DOHH2 (cell line): Measurements from ENCODE around the gene CMTM3.

ENCODE experiments used
- H3F3A ChIP-seq: fragments of 200-600 bp; sonication (generic), shearing (Covaris generic); 2 replicates; pipeline ENCODE4 v1.6.0; 2016; ENCODE audit warnings: antibody characterized with exemption, mild to moderate bottlenecking; ENCODE audit not compliant: control insufficient read depth, insufficient read depth
- H3K27ac ChIP-seq: fragments of 200-600 bp; sonication (generic); 2 replicates; pipeline ENCODE4 v1.5.1; 2014; ENCODE audit warnings: low read depth, mild to moderate bottlenecking, low read length, moderate library complexity
- H3K27me3 ChIP-seq: fragments of 200-600 bp; sonication (generic); 2 replicates; pipeline ENCODE4 v1.6.1; 2014; ENCODE audit warnings: mild to moderate bottlenecking, low read length, mixed read lengths; ENCODE audit not compliant: control insufficient read depth
- H3K36me3 ChIP-seq: fragments of 200-600 bp; sonication (generic); 2 replicates; pipeline ENCODE4 v1.6.1; 2014; ENCODE audit warnings: mild to moderate bottlenecking, low read length, moderate library complexity, mixed read lengths; ENCODE audit not compliant: control insufficient read depth
- H3K4me1 ChIP-seq: fragments of 200-600 bp; sonication (generic); 2 replicates; pipeline ENCODE4 v1.6.1; 2014; ENCODE audit warnings: mild to moderate bottlenecking, low read length, mixed read lengths; ENCODE audit not compliant: control insufficient read depth
- H3K4me2 ChIP-seq: fragments of 200-600 bp; sonication (generic); 2 replicates; pipeline ENCODE4 v1.6.0; 2014; ENCODE audit warnings: mild to moderate bottlenecking, low read length, moderate library complexity
- H3K4me3 ChIP-seq: fragments of 200-600 bp; sonication (generic); 2 replicates; pipeline ENCODE4 v1.5.1; 2014; ENCODE audit warnings: mild to moderate bottlenecking, low read length, mixed read lengths
- H3K79me2 ChIP-seq: fragments of 200-600 bp; sonication (generic); 2 replicates; pipeline ENCODE4 v1.6.1; 2014; ENCODE audit warnings: mild to moderate bottlenecking, low read length, mixed read lengths; ENCODE audit not compliant: control insufficient read depth
- H3K9me2 ChIP-seq: fragments of 200-600 bp; sonication (generic); replicated peaks from 2 replicates; pipeline ENCODE4 v1.6.1; 2014; ENCODE audit warnings: mild to moderate bottlenecking, low read length, mixed read lengths; ENCODE audit not compliant: control insufficient read depth
- H3K9me3 ChIP-seq: fragments of 200-600 bp; sonication (generic); 2 replicates; pipeline ENCODE4 v1.6.1; 2014; ENCODE audit warnings: antibody characterized with exemption, low read length, mixed read lengths; ENCODE audit not compliant: control insufficient read depth, insufficient read depth
- H4K20me1 ChIP-seq: fragments of 200-600 bp; sonication (generic); 2 replicates; pipeline ENCODE4 v1.6.0; 2014; ENCODE audit warnings: low read depth, mild to moderate bottlenecking, antibody characterized with exemption, low read length, moderate library complexity; ENCODE audit not compliant: control insufficient read depth, insufficient read depth
- CTCF ChIP-seq: fragments of 200-600 bp; sonication (generic); IDR thresholded peaks from one replicate; pipeline ENCODE4 v1.5.1; 2014; ENCODE audit warnings: antibody characterized with exemption, mild to moderate bottlenecking, low read depth, low read length; ENCODE audit not compliant: poor library complexity, severe bottlenecking
- EZH2phosphoT487 ChIP-seq: fragments of 200-600 bp; sonication (generic); IDR thresholded peaks from 2 replicates; pipeline ENCODE4 v1.6.1; 2017; ENCODE audit warnings: borderline replicate concordance, mild to moderate bottlenecking, antibody characterized with exemption, low read length, moderate library complexity, mixed read lengths

Gene CMTM3

GRCh38 chr16:66604376-66605176 lies at the start of gene CMTM3:
Gene CMTM3 (plus strand): TSS chr16:66604704. CDS start chr16:66604806, 102 bp downstream.
- TF ChIP-seq EZH2phosphoT487 = no peak
- TF ChIP-seq CTCF = peak; percentile 62

GRCh38 chr16:66560107-66560506 lies 44.4 kb upstream of the CMTM3 start:
- Histone ChIP-seq H3K27me3 (no peaks in the 10 kb centered on the region), H3K27ac (no peak overlapping the region), H3K9me3 (no peaks in the 10 kb centered on the region), H3K4me2 (no peak overlapping the region), H3K36me3 (peaks cover 61% of the 10 kb centered on the region), H3K9me2 (no peaks in the 10 kb centered on the region), H3F3A (no peaks in the 10 kb centered on the region), H4K20me1 (no peaks in the 10 kb centered on the region), H3K4me1 (no peaks in the 10 kb centered on the region), H3K4me3 (no peak overlapping the region), H3K79me2 (peaks cover 18% of the 10 kb centered on the region)
- TF ChIP-seq CTCF = no peak
- no peak for TF ChIP-seq EZH2phosphoT487

More at GRCh38 chr16:66604376-66605176, at the start of gene CMTM3:
- Histone ChIP-seq H3K4me3 (peak within 1 kb of the TSS; percentile 85), H4K20me1 (peaks cover 7% of the 10 kb centered on the region; the same call in 1 of the 2 replicates), H3K27ac (peak within 1 kb of the TSS; percentile 60), H3K79me2 (peaks cover 13% of the 10 kb centered on the region), H3K36me3 (peaks cover 10% of the 10 kb centered on the region), H3F3A (peaks cover 17% of the 10 kb centered on the region), H3K4me2 (peak within 1 kb of the TSS; percentile 65), H3K4me1 (peaks cover 48% of the 10 kb centered on the region), H3K9me2 (no peaks in the 10 kb centered on the region), H3K27me3 (peaks cover 12% of the 10 kb centered on the region), H3K9me3 (peaks cover 17% of the 10 kb centered on the region)

GRCh38 chr16:66561381-66562080 lies 43.0 kb upstream of the CMTM3 start:
- no peaks in the 10 kb centered on the region for H3K9me2 ChIP-seq
- H4K20me1 ChIP-seq = no peaks in the 10 kb centered on the region
- H3K4me3 ChIP-seq = no peak overlapping the region
- peaks cover 11% of the 10 kb centered on the region for H3K79me2 ChIP-seq
- H3F3A ChIP-seq = no peaks in the 10 kb centered on the region
- no peaks in the 10 kb centered on the region for H3K27me3 ChIP-seq
- H3K36me3 ChIP-seq = peaks cover 68% of the 10 kb centered on the region
- no peaks in the 10 kb centered on the region for H3K4me1 ChIP-seq
- H3K27ac ChIP-seq = no peak overlapping the region
- TF ChIP-seq EZH2phosphoT487 (no peak), CTCF (no peak)
- no peaks in the 10 kb centered on the region for H3K9me3 ChIP-seq
- no peak overlapping the region for H3K4me2 ChIP-seq
